GM13977 (cell line): ENCODE data around the gene SYNDIG1.

ENCODE experiments used
- DNase-seq: peaks from one replicate; pipeline ENCODE4 v3.0.0; 2012; ENCODE audit warnings: low spot score
- CTCF ChIP-seq: IDR thresholded peaks from 2 replicates; pipeline ENCODE4 v1.5.1; 2012; ENCODE audit warnings: mild to moderate bottlenecking, control low read depth; ENCODE audit not compliant: insufficient read depth; ENCODE audit errors: extremely low read depth, missing control alignments
- in situ Hi-C: fragments of 300-500 bp; cut with MboI; formaldehyde crosslinking; loops from one replicate; pipeline ENCODE4 v1.12.0; 2022; ENCODE audit warnings: low sequenced_read_pairs, low pct_unique_long_range_greater_than_20kb, mixed read lengths, inconsistent platforms; ENCODE audit not compliant: unreplicated experiment

Gene SYNDIG1

GRCh38 chr20:24523661-24524060 is 54.2 kb downstream of the SYNDIG1 start:
- no peak for TF ChIP-seq CTCF
- in situ Hi-C loops: no loop called here

GRCh38 chr20:24528583-24529368 is 59.3 kb downstream of the SYNDIG1 start:
- in situ Hi-C loops: no loop called here
- no peak for TF ChIP-seq CTCF

More at GRCh38 chr20:24523661-24524060, 54.2 kb downstream of the SYNDIG1 start:
- no peak for DNase-seq

GRCh38 chr20:24529369-24529719 is 59.9 kb downstream of the SYNDIG1 start:
- in situ Hi-C loops: no loop called here
- TF ChIP-seq CTCF: no peak
- DNase-seq: no peak

More at GRCh38 chr20:24528583-24529368, 59.3 kb downstream of the SYNDIG1 start:
- no peak for DNase-seq

GRCh38 chr20:24530131-24530680 is 60.8 kb downstream of the SYNDIG1 start:
- in situ Hi-C loops: no loop called here
- no peak for DNase-seq
- TF ChIP-seq CTCF: no peak

GRCh38 chr20:24531202-24531601 is 61.8 kb downstream of the SYNDIG1 start:
- no peak for DNase-seq
- no peak for TF ChIP-seq CTCF
- in situ Hi-C loops: no loop called here

- in situ Hi-C loops: no loop called here
- no peak for DNase-seq
- TF ChIP-seq CTCF: no peak
These were observed 62.4 kb downstream of the SYNDIG1 start for GRCh38 chr20:24531631-24532419.
